ENCODE results near the gene RIPOR2.

The RIPOR2 gene

DNA sequence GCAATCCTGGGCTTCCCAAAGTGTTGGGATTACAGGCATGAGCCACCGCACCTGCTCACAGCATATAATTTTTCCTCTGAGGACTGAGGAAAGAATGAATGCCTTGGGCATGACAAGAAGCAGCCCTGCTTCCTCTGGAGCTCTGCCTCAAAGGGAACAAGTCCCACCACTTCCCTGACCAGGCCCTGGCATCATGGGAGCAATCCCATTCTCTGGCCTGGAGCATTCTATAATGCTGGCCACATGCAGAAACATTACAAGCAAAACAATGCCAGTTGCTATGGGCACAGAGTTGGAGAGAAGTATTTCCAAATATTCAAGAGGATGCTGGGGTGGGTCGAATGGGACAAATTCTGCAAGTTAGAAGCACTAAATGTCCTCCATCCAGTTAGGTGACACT is 95.6 kb downstream of the RIPOR2 start:
- no peak for DNase-seq

DNA sequence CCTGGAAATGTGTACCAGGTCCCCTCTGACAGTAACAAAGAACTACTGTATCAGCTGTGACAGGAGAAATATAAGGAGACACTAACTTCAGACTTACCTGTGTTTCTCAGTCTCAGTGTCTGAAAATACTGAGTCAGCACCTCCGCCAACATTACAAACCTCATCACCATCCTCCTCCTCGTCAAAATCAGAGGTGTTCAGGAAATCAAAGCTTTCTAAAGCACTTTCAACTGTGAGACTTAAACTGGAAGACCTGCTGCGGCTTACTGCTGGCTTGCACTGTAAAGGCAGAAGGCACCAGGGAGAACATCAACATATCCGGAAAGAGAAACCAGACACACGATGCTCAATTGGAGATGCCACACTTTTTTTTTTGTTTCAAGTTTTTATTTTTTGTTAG is 96.8 kb downstream of the RIPOR2 start:
- no peak for DNase-seq

DNA sequence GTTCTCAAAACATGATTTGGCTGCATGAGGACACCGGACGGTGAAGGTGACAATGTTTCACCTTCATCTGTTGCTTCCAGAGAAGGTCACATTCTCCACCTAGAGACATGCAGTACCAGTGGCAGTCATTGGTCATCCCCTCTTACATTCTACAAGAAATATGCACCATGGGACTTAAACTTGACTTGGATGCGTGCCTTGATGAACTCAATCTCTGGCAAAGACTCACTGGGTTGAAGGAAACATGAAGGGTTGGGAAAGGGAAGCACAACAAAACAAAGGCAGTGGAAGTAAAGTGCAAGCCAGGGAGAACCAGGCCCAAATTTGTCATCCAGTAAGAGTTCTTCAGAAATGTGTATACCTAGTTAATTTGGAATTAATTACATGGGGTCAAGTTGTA is 97.7 kb downstream of the RIPOR2 start:
- DNase-seq: no peak

DNA sequence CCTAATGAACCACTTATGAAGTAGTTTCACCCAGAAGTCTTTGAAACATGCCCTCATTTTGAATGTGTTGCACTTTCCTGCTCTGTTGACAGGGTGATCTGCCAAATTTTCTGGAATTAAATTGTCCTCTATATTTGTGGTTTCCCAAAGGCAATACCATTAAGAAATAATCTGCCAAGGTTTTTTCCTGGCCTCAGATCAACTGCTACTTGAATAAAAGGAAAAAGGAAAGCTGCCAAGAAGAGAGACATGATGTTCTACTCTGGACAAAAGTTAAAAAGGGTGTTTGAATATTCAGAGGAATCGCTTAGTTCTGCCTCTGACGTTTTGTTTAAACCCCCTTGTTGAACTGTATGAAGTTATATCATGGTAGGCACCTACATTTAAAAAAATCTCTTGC is 99.7 kb downstream of the RIPOR2 start:
- DNase-seq: no peak

DNA sequence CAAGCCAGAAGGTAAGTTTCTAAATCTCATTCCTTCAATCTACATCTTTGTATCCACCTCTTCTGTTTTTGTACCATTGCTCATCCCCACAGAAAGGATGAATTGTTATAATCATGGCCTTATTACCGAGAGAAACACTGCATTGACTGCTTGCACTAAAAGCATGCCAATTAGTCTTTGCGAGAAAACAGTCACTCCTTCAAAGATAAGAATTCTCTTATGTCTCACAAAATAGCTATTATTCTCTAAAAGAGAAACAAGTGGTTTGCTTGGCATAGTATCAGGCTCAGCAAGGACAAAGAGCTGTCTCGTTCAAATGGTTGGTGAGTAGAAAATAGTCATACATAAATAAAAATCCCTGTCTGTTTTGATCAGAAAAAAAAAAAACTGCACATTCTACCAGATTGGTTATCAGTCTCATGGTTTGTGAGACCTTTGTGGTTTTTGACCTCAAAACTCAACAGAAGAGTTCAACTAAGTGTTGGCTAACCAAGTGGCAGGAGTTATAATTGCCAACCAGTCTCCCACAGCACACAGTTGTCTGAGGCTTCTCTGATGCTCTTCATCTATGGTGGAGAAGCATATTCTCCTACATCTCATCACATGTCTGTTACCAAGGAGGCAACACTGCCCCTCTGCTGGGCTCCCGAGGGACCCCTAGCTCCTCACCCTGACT is 101.9 kb downstream of the RIPOR2 start:
- DNase-seq: no peak

DNA sequence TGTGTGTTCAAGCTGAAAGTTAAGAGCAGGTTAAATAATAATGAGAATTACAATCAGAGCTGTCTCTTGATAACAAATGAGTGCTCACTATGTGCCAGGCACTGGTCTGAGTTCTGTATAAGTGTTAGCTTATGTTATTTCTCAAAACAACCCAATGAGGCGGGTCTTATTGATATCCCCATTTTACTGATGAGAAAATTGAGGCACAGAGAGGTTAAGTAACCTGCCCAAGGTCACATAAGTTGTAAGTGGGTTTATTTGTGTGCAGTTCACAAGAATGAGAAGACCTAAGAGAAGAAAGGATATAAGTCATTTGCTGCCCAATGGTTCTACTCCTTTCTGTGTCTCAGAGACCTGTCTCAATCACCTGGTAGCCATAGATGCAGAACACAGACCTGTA is 103.0 kb downstream of the RIPOR2 start:
- DNase-seq: no peak

DNA sequence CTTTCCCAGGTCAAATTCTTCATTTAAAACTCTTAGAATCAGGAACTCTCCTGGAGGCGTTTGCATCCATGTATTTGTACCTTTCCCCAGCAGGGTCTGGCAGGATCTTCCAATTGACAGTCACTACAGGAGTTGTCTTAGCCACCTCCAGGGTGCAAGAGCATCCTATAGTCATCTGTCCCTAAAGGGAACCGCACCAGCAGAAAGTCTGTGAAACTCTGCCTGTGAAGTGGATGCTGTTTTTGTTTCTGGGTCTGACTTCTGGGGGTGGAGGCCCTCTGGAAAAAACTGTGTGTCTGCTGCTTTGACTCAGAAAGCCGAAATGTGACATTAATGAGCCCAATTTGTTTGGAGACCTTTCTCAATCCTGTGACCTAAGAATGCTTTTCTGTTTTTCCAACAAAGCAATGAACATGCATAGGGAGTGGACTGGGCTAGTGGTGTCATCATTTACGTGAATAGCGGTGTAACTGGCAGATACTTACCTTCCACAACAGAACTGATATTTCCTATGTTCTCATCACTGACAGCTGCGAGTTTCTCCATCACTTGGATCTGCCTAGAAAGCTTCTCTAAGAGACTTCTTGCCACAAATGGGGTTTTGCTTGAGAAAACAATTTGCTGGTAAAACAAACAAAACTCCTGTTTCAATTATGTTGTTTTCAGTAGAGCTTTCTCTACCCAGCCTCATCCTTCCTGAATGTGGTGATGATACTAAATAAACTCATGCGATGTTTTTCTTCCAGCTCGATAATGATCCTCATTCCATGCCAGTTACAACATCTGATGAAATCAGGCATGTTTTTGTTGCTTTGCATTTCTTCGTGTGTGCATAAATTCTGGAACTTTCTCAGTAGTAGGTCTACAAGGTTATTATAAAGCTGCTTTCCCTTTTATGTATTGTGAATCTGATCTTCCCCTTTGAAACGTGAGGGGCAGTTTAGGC is 103.7 kb downstream of the RIPOR2 start:
- DNase-seq: no peak

DNA sequence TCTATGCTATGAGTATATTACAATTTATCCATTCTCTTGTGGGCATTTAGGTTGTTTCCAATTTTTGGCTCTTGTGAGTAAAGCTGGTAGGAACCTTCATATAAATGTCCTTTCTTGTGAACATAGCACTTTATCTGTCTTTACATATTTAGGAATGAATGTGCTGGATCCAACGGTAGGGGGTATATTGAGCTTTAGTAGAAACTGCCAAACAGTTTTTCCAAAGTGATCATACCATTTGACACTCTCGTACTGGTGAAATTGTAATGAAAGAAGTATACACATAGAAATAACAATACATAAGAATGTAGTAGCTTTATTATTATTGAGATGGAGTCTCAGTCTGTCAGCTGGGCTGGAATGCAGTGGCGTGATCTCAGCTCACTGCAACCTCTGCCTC is 106.1 kb downstream of the RIPOR2 start:
- DNase-seq: no peak

DNA sequence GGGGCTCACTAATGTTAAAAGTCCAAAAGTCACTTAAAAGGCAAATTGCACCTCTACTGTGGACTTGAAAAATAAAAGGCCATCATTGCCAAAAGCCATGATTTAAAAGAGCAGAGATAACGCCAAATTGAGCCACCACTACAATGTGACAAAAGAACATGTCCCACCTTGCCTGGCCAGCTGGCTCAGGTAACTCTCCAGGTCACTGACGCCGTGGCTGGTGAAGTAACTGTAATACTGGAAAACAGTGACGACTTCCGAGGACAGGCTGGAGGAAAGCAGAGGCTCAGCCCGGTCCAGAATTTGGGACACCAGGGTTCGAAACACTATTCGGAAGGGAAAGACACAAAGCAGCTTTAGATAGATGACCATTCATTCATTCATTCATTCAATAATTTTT is 107.8 kb downstream of the RIPOR2 start:
- DNase-seq: no peak

DNA sequence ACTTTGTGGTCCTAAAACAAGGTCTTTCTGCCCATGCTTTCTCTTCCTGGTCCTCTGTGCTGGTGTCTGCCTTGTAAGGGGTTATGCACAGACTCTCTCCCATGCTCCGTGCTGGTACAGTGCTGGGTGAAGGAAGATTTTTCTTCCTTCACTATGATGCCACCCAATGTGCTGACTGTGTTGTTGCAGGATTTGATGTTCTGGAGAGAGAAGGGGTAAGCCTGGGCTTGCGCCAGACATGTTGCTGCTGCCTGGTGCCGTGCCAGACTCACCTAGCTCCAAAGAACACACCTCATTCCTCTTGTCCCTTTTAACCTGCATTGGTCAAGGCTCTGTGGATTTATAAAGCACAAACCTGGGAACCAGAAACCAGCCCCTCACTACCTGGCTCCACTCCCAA is 108.6 kb downstream of the RIPOR2 start:
- no peak for DNase-seq

DNA sequence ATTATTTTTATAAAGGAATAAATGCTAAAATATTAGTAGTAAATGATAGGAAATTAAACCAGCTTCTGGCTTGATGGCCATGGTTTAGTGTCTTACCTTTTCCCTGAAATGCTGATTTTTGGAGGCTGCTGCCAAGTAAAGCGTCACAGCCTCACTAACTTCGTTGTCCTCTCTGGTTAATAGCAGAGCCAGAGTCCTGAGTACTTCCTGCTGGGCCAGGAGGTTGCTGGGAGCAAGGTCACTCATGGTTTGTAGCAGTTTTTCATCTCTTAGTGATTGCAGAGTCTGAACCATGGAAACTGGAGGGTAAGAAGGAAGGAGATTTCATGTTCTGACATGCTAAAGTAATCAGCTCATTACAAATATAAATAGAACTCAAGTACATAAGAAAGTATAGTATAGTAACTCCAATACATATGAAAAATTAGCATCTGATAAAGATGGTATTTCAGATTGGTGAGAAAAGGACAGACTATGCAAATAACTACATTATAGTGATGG is 110.6 kb downstream of the RIPOR2 start:
- DNase-seq: no peak

DNA sequence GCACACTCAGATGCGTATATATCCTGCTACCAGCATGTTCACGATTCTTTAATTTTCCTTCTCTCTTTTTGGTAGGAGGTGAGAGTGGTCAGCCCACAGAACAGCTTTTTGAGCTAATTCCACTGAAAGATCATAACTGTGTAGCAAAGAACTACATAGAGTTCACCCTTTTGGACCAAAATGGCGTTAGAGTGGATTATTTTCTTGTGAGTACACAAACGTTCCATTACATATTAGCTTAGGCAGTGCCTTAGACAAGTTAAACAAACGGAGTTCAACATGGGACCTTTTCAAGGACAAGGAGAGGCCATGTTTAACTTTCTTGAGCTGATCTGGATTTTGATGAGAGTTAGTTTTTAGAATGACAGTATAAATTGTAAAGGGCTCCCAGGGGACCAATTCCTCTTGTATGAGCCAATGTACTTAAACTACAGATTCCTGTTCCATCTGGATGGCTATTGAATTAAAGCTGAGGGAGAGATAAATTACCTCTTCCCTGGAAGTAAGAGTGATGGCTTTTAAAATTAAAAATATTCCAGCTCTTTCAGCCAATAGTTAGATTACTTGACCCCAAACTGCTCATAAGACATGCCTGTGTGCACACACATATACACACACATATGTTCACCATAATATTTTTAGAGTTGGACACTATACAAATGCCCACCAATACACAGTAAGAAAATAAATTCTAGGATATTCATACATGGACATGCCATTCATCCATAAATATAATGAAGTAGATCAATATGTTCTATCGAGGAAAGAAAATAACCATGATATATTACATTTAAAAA is 111.4 kb downstream of the RIPOR2 start:
- DNase-seq: no peak

DNA sequence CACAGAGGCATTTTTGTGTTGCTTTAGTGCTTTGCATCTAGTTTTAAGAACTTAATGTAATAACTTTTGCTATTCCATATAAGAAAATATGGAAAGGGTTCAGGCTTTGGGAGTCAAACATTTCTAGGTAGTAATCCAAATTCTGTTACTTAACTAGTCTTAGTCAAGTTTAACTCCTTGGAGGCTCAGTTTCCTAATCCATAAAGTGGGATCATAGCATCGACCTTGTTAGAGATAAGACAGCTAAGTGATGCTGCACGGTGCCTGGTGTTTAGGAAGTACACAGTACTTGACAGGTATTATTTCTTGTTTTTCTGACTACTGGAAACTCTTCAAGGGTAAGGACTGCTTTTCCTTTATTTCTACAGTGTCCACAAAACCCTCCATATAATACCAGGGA is 112.6 kb downstream of the RIPOR2 start:
- no peak for DNase-seq

DNA sequence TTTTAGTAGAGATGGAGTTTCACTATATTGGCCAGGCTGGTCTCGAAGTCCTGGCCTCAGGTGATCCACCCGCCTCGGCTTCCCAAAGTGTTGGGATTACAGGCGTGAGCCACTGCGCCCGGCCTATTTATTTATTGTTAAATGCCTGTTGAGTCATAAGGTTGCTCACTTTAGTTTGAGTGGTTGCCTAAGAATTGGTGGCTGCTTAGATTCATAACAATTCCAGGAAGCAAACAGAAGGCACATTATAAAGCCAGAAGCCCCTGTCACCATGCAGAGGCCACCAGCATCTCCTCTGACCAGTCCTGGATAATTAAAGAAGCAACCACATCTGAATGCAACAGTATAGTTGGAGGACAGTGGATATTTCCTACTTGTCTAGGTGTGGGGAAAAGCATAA is 113.1 kb downstream of the RIPOR2 start:
- DNase-seq: no peak

DNA sequence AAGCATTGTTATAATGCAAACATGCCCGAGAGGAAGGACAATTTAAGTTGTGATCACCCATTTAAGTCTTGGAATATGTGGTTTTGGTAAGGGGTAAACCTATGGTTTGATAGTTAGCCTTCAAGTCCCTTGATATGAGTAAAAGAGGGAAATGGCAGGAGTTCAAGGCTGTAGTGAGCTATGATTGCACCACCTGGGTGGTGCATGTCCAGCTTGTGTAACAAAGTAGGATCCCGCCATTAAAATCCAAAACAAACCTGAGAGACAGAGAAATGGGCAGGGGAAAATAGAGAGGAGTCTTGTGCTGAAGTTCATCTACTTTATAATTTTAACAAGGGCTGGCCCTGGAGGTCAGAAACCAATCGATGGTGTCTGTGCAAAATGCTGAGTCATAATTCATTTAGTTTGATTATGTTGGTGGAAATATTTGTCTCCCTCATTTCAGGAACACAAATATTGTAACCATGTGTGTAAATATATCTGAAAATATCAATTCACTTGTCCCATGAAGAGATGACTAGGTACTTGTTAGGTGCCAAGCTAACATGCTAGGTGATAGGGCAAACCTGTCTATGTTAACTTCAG is 113.8 kb downstream of the RIPOR2 start:
- no peak for DNase-seq

DNA sequence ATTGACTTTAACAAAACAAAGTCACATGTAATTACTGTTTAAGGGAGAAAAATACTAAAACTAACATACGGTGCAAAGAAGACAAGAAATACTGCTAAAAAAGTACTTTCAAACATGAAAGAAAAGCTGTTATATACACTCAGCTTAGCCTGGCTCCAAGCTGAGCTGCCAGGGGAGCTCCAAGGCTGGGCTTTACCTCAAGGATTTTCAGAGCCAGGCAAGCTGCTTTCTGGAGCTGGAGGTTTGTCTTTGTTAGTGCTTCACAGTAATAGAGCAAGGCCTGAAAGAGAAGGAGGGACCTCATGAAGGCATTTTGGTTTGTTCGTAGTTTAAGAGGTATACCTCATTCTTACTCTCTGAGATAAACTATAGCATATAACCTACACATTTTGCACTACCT is 117.4 kb downstream of the RIPOR2 start:
- no peak for DNase-seq

DNA sequence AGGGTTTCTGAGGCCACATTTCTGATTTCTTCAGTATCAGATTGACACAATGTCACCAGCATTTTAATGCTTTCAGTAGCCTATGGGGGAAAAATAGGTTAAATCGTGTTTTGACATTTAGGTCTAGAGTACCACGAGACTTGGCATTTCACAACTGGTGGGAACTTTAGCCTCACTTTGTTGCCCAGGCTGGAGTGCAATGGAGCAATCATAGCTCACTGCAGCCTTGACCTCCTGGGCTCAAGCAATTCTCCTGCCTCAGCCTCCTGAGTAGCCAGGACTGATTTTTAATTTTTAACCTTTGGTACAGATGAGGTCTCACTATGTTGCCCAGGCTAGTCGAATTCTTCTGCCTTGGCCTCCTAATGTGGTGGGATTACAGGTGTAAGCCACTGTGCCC is 126.0 kb downstream of the RIPOR2 start:
- no peak for DNase-seq

DNA sequence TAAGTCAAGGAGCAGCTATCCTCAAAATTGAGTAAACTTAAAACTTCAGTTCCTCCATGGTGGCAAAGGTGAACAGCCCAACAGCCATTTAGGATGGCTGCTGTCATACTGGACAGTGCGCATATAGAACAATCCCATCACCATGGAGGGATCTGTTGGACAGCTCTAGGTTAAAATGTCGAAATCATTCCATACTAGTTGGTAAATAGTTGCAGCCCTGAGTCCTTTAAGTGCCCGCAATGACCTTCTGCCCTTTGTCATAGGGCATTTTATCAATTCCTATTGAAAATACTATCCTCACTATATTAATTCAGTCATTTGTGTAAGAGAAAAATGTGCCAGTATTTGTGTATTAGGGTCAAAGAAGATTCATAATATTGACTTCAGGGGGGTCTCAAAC is 128.2 kb downstream of the RIPOR2 start:
- DNase-seq: no peak

DNA sequence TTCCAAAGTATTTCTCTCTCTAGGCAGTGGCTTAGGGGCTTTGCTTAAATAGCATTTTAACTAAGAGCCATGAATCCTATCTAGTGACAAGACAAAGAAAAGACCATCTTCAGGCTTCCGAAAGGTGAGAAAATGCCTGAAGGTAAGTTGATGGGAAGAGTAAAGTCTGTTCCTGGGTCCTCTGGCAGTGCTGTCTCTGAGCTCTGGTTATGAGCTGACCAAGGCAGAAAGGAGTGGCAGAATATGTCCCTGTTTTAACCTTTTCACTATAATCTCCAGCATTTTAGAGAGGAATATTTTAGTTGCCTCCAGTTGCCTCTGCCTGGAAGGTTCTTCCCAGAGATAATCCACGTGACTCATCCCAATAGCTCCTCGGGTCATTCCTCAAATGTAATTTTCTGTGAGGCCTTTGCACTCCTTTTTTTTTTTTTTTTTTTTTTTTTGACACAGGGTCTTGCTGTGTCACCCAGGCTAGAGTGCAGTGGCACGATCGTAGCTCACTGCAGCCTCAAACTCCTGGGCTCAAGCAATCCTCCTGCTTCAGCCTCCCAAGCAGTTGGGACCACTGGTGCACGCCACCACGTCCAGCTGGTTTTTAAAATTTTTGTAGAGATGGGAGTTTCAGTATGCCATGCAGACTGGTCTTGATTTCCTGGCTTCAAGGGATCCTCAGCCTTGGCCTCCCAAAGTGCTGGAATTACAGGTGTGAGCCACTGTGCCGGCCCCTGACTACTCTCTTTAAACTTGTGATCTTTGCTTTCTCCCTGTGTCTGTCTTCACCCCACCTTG is 133.3 kb downstream of the RIPOR2 start:
- no peak for DNase-seq

DNA sequence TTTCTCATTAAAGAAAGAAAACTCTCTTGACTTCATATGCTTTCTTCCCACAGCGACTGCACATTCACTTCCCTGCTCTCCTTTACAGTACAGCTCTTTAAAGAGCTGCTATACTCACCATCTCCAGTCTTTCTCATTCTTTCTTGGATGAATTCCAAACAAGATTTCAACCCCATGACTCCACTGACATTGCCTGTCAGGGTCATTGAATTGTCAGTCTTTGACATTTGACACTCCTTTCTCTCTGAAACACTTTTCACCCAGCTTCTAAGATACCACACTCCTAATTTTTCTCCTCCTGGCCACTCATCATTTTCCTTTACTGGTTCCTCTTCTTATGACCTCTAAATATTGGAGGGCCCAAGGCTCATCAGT is 136.2 kb downstream of the RIPOR2 start:
- DNase-seq: no peak

DNA sequence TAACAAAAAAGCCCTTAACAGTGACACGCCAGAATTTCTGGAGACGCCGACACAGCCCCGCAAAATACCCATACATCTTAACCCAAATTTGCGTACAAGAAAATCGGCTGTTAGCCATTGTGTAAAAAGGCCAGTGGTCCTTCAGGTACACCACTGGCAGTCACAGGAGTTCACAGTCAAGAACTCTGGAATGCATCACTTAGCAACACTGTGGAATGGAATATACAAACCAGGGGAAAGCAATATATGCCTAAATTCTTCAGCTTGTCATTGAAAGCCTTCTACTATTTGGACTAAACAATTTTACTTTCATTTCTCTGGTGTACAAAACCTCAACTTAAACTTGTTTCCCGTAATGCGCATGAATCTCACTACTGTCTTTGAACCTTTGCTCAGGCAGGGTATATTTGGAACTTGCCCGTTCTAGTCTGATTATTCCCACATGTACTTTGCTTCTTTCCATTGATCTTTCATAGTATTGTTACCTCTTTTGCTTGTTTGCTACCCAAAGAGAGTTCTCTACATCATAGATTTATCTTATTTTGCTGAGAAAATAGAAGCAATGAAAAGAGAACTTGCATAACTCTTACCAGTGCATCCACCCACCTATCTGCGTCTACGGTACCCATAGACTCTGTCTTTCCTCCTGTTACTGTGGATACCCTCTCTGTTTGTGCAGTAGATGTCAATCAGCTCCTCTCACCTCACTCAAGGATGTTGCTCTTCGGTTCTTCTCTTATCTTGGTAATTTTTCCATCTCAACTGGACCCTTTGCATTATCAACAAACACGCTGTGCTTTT is 136.8 kb downstream of the RIPOR2 start, which contains the start of gene ARMH2:
Gene ARMH2, minus strand, starts transcription at position 178 of the 801 bp plus-strand sequence. Its CDS starts 60 bp downstream, at position 118.
- DNase-seq: no peak
